Measurements from ENCODE around the gene SATB2.

DNA sequence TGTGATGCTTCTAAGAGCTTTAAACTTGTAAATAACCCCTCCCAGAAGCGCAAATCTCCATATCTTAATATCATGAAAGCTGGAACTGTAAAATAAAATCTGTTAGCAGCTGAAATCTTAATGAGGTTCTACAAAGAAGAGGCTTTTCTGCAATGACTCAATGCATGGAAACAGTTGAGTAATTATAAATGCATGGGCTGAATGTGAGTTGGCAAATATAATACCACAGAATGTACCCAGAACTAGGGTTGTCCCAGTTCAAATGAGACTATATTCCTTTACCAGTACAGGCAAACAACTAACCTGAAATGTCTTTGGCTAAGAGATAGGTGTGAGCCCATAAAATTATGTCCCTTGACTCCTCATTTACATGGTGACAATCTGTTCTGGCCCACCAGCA lies 52.9 kb downstream of the SATB2 start:
- TF ChIP-seq ZNF114 (CRISPR knock-in tag; IDR thresholded peaks at IDR 0.05) = no peak
- TF ChIP-seq, protein P1, sequence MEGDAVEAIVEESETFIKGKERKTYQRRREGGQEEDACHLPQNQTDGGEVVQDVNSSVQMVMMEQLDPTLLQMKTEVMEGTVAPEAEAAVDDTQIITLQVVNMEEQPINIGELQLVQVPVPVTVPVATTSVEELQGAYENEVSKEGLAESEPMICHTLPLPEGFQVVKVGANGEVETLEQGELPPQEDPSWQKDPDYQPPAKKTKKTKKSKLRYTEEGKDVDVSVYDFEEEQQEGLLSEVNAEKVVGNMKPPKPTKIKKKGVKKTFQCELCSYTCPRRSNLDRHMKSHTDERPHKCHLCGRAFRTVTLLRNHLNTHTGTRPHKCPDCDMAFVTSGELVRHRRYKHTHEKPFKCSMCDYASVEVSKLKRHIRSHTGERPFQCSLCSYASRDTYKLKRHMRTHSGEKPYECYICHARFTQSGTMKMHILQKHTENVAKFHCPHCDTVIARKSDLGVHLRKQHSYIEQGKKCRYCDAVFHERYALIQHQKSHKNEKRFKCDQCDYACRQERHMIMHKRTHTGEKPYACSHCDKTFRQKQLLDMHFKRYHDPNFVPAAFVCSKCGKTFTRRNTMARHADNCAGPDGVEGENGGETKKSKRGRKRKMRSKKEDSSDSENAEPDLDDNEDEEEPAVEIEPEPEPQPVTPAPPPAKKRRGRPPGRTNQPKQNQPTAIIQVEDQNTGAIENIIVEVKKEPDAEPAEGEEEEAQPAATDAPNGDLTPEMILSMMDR (conservative IDR thresholded peaks at IDR 0.05; ENCODE audit: low read depth in 2 of 2) = no peak
- TF ChIP-seq, protein P2, sequence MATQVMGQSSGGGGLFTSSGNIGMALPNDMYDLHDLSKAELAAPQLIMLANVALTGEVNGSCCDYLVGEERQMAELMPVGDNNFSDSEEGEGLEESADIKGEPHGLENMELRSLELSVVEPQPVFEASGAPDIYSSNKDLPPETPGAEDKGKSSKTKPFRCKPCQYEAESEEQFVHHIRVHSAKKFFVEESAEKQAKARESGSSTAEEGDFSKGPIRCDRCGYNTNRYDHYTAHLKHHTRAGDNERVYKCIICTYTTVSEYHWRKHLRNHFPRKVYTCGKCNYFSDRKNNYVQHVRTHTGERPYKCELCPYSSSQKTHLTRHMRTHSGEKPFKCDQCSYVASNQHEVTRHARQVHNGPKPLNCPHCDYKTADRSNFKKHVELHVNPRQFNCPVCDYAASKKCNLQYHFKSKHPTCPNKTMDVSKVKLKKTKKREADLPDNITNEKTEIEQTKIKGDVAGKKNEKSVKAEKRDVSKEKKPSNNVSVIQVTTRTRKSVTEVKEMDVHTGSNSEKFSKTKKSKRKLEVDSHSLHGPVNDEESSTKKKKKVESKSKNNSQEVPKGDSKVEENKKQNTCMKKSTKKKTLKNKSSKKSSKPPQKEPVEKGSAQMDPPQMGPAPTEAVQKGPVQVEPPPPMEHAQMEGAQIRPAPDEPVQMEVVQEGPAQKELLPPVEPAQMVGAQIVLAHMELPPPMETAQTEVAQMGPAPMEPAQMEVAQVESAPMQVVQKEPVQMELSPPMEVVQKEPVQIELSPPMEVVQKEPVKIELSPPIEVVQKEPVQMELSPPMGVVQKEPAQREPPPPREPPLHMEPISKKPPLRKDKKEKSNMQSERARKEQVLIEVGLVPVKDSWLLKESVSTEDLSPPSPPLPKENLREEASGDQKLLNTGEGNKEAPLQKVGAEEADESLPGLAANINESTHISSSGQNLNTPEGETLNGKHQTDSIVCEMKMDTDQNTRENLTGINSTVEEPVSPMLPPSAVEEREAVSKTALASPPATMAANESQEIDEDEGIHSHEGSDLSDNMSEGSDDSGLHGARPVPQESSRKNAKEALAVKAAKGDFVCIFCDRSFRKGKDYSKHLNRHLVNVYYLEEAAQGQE (IDR thresholded peaks at IDR 0.05; ENCODE audit: unreplicated experiment) = no peak
- no peak for TF ChIP-seq STAT1 (IDR thresholded peaks at IDR 0.05; ENCODE audit: unreplicated experiment)
- TF ChIP-seq POLR2AphosphoS5 (IDR thresholded peaks at IDR 0.05; ENCODE audit: low read depth) = no peak
- TF ChIP-seq EZH2 (IDR thresholded peaks at IDR 0.05; ENCODE audit: low read depth, unreplicated experiment) = no peak
- no peak for TF ChIP-seq ZNF331 (CRISPR knock-in tag; IDR thresholded peaks at IDR 0.05; ENCODE audit: low read depth)
- no peak for TF ChIP-seq EZH2phosphoT487 (IDR thresholded peaks at IDR 0.05; ENCODE audit: unreplicated experiment)
- TF ChIP-seq JUNB (IDR thresholded peaks at IDR 0.05; ENCODE audit: unreplicated experiment) = no peak
- TF ChIP-seq, protein P3, sequence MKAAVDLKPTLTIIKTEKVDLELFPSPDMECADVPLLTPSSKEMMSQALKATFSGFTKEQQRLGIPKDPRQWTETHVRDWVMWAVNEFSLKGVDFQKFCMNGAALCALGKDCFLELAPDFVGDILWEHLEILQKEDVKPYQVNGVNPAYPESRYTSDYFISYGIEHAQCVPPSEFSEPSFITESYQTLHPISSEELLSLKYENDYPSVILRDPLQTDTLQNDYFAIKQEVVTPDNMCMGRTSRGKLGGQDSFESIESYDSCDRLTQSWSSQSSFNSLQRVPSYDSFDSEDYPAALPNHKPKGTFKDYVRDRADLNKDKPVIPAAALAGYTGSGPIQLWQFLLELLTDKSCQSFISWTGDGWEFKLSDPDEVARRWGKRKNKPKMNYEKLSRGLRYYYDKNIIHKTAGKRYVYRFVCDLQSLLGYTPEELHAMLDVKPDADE (IDR thresholded peaks at IDR 0.05) = no peak
